SIG-M5 treated with dmso at 0.1 percent for 504 hours (cell line): ENCODE measurements around the gene JMJD8.

Experiments used
- DNase-seq: peaks from one replicate; lab custom pipeline; 2025; ENCODE audit not compliant: unreplicated experiment; lab: John Stamatoyannopoulos, UW

Gene JMJD8

DNA sequence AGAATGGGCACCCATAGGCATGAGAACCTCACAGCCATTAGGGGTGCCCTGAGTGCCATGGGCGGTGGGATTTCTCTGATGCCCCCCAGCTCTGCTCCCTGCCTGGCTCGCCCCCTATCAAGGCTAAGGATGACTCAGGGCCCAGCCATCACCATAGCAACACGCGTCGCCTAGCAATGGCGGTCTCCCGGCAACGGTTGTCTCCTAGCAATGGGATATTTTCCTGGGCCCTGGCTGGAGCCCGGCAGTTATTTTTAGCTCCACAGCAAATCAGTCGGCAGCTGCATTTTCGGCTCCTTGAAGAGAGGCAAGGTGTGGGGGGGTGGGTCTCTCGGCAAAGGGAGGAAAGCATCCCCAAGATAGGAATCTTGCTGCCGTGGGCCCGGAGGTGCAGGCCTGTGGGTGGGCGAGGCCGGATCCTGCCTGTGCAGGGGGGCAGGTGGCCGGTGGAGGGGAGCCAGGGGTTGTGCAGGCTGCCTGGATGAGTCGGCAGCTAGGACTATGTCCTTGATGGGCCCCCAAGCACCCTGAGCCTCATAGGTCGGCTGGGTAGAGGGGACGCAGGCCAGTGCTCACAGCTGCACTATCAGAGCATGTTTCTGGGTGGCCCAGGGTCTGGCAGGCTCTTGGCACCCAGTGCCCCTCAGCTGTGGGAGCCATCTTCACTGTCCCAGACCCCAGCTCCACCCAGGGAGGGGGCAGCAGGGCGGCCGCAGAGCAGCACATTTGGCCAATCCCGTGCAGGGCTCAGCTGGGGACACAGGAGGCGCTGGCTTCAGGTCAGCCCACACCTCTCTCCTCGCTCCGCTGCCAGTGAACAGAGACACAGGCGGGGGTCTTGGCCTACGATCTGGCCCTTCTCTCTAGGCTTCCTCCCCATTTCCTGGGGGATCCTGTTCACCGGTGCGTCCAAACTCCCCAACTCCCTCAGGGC is 25.7 kb upstream of the JMJD8 start:
- peak; percentile 17 for DNase-seq

DNA sequence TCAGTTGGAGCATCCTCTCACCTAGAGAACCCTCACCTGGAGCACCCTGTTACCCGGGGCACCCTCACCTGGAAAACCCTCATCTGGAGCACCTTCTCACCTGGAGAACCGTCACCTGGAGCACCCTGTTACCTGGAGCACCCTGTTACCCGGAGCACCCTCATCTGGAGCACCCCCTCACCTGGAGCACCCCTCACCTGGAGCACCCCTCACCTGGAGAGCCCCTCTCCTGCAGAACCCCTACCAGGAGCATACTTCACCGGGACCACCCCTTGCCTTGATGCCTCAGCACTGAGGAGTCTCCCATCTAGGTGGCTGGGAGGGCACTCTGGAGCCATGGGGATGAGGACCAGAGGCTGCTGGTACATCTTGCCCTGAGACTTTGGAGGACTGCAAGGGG is 24.8 kb upstream of the JMJD8 start:
- no peak for DNase-seq

GRCh38 chr16:708019-708418 is 23.9 kb upstream of the JMJD8 start:
- DNase-seq = no peak

DNA sequence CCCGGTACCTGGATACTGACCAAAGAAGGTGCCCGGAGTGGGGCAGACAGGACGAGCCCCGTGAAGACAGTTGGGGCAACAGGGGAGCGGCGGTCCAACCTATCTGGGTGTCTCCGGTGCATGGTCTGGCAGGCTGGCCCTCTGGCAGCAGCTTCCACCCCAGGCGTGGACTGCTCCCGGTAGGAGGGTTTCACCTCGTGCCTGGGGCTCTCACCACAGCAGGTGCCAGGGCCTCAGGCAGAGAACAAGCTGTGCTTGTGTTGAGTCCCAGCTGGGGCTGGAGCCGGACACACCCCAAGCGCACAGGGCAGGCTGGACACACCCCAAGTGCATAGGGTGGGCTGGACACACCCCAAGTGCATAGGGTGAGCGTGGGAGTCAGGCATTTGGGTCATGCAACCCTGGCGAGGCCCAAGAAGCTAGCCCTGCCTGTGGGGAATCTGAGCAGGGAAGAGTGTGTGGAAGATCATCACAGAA is 23.0 kb upstream of the JMJD8 start:
- DNase-seq = no peak

GRCh38 chr16:706189-707061 is 22.3 kb upstream of the JMJD8 start:
- peak; percentile 14 for DNase-seq

DNA sequence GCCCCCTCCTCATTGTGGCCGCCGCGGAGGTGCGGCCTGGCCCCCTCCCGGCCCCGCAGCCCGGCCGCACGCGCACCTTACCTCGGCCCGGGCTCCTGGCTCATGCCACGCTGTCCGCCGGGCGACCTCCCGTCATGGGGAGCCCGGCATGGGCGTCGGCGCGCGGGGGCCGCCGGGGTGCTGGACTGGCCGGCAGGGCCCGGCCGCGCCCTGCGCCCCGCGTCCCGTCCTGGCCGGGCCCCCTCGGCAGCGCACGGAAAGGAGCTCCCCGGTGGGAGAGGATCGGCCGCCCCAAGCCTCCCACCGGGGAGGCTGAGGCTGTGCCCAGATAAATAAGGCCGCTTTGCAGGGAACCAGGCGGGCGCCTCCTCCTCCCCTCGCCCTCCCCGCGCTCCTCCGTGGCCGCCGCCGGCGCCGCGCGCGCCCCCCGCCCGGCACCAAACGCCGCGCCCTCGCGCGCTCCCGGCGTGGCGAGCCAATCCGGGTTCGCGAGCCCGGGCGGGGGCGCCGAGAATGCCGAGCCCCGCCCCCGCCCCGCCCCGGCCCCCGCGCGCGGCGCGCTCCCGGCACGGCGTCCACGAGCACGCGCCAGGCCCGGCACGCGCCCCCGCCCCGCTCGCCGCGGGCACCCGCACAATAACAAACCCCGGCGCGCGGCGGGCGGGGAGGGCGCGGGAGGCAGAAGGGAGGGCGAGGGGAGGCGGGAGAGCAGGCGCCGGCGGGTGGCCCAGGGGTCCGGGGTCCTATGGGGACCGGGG is 21.5 kb upstream of the JMJD8 start, which contains the start of gene FBXL16:
FBXL16 (minus strand) TSS at position 371 of the 758 bp plus-strand sequence. CDS start 8,396 bp downstream, outside the sequence.
- DNase-seq = no peak

- no peak for DNase-seq
Measured at GRCh38 chr16:704552-705380, 20.6 kb upstream of the JMJD8 start.

GRCh38 chr16:704047-704446 is 19.9 kb upstream of the JMJD8 start:
- no peak for DNase-seq

DNA sequence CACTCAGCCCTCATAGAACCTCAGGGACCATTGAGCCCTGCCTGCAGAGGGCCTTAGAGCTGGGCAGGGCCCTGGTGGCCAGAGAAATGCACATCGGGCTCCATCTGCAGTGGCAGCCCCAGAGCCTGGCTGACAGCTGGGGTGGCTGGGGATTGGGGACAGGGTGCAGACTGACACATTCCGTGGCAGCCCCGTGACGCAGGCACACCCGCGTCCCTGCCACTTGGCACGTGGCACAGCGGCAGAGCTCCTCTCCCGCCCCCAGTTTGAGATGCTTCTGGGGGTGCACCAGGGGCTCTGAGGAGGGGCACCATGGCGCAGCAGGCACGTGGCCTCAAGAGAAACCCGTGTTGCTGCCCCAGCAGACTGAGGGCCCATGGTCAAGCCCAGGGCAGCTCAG is 19.3 kb upstream of the JMJD8 start:
- no peak for DNase-seq

GRCh38 chr16:702341-702740 is 18.2 kb upstream of the JMJD8 start:
- DNase-seq = no peak

DNA sequence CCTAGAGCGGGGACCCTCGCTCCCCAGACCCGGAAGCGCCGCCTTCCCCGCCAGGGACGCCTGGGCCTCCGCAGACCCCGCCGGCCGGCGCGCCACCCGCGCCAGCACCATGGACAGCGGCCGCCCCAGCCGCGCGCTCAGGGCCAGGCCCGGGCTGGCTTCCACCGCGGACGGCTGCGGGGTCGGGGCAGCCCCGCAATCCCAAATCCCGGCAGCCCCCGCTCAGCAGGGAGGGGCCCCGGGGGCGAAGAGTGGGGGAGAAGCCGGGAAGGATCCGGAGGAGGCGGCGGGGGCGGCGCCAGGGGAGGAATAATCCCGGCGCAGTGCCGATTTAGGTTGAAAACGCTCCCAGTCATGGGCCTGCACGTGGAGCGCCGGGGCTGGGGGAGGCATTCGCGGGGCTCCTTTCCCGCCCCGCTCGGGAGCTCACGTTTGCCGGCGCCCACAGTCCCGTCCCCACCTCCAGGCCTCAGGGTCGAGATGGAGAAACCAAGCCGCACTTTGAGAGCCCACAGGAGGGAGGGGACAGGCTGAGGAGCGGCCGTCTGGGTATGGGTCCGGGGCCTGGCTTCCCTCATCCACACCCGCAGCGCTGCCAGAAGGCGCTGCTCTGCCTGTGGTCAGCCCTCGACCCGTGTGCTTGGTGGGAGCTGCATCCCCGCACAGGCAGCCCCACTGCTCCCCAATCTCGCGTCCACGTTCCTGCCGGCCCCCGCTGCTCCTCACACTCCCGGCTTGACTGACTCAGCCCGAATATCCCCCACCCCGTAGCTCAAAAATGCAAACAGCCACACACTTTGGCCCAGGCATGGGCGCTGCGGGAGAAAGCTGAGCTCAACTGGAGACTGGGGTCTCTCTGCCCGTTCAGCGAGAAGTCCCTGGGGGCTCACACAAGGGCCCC is 16.8 kb upstream of the JMJD8 start:
- DNase-seq = no peak

DNA sequence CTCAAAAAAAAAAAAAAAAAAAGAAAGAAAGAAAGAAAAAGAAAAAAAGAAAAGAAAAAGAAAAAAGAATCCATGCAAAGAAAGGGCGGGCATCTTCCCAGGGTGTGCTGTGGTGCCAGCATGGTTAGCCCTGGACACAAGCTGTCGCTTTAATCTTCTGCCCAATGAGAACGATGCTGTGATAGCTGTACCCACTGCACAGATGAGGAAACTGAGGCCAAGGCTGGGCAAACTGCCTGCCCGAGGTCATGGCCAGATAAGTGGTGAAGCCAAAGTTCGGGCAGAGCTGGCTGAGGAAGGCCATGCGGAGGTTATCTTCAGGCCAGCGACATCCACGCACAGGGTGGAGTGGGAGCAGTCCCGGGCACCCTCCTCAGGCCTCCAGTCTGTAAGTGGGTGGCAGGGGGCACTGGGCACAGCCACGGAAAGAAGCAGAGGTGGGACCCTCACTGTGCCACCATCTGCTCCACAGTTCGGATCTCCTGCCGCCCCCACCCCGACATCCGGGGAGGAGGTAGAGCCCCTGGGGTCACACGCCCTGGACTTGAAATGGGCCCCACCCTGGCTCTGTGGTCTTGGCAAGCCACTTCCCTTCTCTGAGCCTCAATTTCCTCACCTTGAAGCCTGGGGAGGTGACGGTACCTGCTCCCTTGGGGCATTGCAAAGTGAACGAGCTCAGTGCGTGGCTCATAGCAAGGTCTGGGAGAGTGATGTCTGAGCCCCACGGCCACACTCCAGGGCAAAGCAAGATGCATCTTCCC is 15.0 kb upstream of the JMJD8 start:
- DNase-seq = no peak

- DNase-seq = peak; percentile 55
Measured at GRCh38 chr16:695355-696089, 11.4 kb upstream of the JMJD8 start.

DNA sequence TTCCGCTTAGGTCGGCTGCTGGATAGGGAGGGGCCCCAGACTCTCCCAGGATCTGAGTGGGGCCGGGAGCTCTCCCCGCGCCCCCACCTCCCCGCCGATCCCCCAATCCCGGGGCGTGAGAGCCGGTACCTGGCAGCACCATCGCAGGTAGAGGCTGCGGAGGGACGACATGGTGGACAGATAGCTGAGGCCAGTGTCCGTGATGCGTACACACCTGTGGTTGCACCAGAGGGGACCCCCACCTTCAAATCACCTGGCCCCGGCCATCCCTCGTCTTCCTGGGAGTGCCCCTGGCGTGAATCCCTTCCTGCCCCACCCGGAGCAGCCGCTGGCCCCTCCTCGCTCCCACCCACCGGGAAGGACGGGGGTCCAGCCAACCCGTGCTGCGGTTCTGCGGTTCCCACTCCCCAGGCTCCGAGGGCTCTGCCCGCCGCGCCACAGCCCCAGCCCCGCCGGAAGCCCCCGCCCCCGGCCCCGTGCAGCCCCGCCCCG is 10.8 kb upstream of the JMJD8 start:
- no peak for DNase-seq

GRCh38 chr16:694187-694862 is 10.2 kb upstream of the JMJD8 start:
- no peak for DNase-seq

GRCh38 chr16:693766-694165 is 9.6 kb upstream of the JMJD8 start:
- DNase-seq = no peak

- no peak for DNase-seq
Measured at GRCh38 chr16:693364-693763, 9.2 kb upstream of the JMJD8 start.
